ENCODE results near the gene PLA2G12A. TPM values are rescaled to one million over a fixed set of nuclear protein-coding genes. Genes with fewer than 3 reads are reported as not detected.

Gene PLA2G12A
- total RNA-seq, 1 donor from 2014 or later: 43.4 TPM

DNA sequence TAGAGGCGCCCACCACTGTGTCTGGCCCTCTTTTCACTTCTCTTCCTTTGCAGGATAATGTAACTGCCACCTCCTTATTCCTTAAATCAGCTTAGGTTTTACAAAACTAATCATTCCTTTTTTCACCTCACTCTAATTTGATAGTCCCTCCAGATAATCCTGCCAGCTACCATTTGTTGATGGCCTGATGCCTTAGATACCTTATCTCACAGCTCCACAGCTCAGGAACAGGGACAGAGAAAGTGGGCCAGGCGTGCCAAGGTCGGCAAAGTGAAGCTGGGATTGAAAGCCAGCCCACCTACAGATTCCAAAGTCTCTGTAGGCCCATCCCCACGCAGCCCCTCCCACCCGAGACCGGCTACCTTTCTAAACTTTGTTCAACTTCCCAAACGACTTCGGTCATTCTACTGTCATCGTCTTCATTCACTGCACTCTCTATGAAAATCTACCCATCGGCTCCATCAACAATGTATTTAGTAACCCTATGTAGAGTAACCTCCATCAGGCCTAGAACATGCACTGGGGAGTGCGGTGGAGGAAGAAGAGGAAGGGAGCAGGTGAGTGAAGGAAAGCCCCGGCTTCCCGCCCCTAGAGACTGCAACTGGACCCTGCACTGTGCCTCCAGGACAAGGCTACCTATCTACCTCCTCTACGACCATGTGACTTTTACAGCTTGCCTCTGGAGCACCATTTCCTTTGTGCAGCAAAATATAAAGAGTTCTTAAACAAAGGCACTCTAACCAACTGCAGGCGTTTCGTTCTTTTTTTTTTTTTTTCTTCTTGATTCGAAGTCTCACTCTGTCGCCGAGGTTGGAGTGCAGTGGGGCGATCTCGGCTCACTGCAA lies 28.1 kb downstream of the PLA2G12A start:
- peak overlapping the region; percentile 93 for H3K4me3 Mint-ChIP-seq (ENCODE audit: unreplicated experiment)
- no peaks in the 10 kb centered on the region for H3K27me3 Mint-ChIP-seq (ENCODE audit: low read depth)
- H3K4me1 Mint-ChIP-seq (ENCODE audit: low read depth): peaks cover 22% of the 10 kb centered on the region
- H3K9me3 Mint-ChIP-seq (ENCODE audit: low read depth): no peaks in the 10 kb centered on the region
- peaks cover 7% of the 10 kb centered on the region for H3K36me3 Mint-ChIP-seq (ENCODE audit: low read depth)
- TF ChIP-seq, protein P1, sequence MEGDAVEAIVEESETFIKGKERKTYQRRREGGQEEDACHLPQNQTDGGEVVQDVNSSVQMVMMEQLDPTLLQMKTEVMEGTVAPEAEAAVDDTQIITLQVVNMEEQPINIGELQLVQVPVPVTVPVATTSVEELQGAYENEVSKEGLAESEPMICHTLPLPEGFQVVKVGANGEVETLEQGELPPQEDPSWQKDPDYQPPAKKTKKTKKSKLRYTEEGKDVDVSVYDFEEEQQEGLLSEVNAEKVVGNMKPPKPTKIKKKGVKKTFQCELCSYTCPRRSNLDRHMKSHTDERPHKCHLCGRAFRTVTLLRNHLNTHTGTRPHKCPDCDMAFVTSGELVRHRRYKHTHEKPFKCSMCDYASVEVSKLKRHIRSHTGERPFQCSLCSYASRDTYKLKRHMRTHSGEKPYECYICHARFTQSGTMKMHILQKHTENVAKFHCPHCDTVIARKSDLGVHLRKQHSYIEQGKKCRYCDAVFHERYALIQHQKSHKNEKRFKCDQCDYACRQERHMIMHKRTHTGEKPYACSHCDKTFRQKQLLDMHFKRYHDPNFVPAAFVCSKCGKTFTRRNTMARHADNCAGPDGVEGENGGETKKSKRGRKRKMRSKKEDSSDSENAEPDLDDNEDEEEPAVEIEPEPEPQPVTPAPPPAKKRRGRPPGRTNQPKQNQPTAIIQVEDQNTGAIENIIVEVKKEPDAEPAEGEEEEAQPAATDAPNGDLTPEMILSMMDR (IDR thresholded peaks at IDR 0.05): no peak
- DNase-seq (ENCODE audit: low spot score): no peak
- H3K27ac Mint-ChIP-seq (ENCODE audit: unreplicated experiment): peak overlapping the region; percentile 93

DNA sequence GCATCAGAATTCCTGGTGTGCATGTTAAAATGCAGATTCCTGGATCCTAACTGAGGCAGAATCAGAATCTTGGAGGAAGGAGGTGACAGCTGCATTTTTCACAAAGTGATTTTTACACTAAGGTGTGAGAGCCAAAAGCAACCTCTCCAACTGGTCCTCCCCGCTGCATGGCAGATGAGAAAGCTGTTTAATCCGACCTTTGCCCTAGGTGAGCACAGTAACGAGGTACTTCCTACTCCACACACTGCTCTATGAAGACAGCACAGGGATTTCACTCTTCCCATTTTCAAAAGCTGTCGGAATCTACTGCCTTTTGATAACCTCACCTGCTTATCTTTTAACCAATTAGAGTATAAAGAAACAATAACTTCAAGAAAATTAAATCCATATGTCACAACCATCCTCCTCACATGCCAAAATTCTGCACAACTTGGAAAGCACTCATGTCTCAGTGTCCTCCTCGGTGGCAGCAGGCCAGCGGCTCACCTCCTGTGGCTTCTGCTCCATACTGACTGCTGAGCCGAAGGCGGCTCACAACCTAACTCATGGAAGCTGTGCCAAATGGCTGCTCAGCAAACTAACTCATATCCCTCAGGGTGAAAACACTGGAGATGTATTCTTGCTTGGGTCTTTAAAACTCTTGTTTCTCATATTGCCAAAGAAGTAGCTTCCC lies 30.2 kb downstream of the PLA2G12A start:
- no peak for DNase-seq (ENCODE audit: low spot score)
- Mint-ChIP-seq H3K4me3 (ENCODE audit: unreplicated experiment) (no peak overlapping the region), H3K27ac (ENCODE audit: unreplicated experiment) (no peak overlapping the region), H3K27me3 (ENCODE audit: low read depth) (no peaks in the 10 kb centered on the region), H3K9me3 (ENCODE audit: low read depth) (no peaks in the 10 kb centered on the region), H3K4me1 (ENCODE audit: low read depth) (peaks cover 22% of the 10 kb centered on the region), H3K36me3 (ENCODE audit: low read depth) (peaks cover 9% of the 10 kb centered on the region)
- TF ChIP-seq, protein P1 (IDR thresholded peaks at IDR 0.05): no peak

DNA sequence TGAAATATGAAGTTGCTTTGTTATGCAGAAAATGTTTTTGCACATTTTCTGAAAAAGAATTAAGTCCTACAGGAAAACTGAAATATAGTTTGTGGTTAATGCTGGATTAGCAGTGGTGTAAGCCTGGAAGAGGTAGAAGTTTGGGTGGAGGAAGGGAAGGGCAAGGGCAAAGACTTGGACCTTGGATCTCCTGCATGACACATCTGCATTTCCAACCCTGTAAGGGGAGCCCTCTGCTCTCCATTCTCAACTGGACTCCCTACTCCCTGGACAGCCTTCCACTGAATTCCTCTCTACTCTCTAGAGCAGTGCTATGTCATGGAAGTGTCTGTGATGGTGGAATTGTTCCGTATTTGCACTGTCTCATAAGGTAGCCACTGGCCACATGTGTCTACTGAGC lies 31.2 kb downstream of the PLA2G12A start:
- Mint-ChIP-seq H3K4me3 (ENCODE audit: unreplicated experiment) (no peak overlapping the region), H3K27me3 (ENCODE audit: low read depth) (no peaks in the 10 kb centered on the region), H3K36me3 (ENCODE audit: low read depth) (peaks cover 16% of the 10 kb centered on the region), H3K27ac (ENCODE audit: unreplicated experiment) (no peak overlapping the region), H3K4me1 (ENCODE audit: low read depth) (peaks cover 18% of the 10 kb centered on the region), H3K9me3 (ENCODE audit: low read depth) (no peaks in the 10 kb centered on the region)
- DNase-seq (ENCODE audit: low spot score): no peak
- TF ChIP-seq, protein P1 (IDR thresholded peaks at IDR 0.05): no peak

DNA sequence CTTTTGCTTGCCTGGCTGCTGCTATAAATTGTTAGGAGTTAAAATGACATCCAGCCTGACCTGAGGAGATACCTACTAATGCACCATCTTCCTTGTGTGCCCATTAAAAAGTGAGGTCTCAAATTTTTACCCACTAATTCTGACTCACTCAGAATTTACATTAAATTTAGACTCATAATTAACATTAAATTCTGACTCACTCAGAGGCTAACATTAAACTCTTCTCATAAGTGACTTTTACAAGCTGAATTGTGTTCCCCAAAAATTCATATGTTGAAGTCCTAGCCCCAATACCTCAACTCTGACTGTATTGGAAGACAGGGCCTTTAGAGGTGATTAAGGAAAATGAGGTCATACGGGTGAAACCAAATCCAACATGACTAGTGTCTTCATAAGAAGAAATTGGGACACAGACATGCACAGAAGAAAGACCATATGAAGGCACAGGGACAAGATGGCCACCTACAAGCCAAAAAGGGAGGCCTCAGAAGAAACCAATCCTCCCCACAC lies 38.4 kb downstream of the PLA2G12A start:
- H3K4me1 Mint-ChIP-seq (ENCODE audit: low read depth): no peaks in the 10 kb centered on the region
- DNase-seq (ENCODE audit: low spot score): no peak
- H3K36me3 Mint-ChIP-seq (ENCODE audit: low read depth): peaks cover 28% of the 10 kb centered on the region
- H3K4me3 Mint-ChIP-seq (ENCODE audit: unreplicated experiment): no peak overlapping the region
- H3K9me3 Mint-ChIP-seq (ENCODE audit: low read depth): no peaks in the 10 kb centered on the region
- H3K27me3 Mint-ChIP-seq (ENCODE audit: low read depth): no peaks in the 10 kb centered on the region
- H3K27ac Mint-ChIP-seq (ENCODE audit: unreplicated experiment): no peak overlapping the region
- TF ChIP-seq, protein P1 (IDR thresholded peaks at IDR 0.05): no peak

DNA sequence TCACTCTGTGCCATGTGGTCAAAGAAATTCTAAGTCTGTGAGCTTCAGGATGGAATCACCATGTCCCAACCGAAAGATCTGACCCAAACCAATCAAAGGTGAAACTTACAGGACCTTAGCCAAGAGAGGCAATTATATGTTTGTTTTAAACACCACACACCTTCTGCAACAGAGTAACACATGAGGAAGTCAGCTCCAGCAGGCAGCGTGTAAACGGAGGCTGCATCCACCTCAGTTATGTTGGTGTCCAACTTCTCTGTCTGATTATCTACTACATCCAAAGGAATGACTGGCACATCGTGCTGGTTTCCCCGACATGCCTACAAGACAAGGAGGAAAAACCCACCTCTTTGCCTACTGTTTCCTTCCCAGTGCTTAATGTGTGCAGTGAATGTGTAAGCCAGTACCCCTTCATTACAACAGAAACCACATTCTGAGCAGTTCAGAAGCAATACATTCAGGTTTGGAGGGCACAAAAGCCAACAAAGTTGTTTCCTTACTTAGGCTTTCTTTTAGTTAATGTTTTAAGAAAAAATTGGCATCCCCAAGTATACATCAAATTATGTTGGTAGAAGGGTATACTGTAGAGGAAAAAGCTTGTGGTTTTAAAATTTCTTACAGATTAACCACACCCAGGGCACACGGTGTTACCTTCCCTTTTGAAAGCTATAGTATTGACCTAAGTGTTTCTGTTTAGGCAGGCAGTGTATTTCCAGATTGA lies 39.0 kb downstream of the PLA2G12A start:
- Mint-ChIP-seq H3K4me3 (ENCODE audit: unreplicated experiment) (no peak overlapping the region), H3K36me3 (ENCODE audit: low read depth) (peaks cover 26% of the 10 kb centered on the region), H3K27me3 (ENCODE audit: low read depth) (no peaks in the 10 kb centered on the region), H3K4me1 (ENCODE audit: low read depth) (no peaks in the 10 kb centered on the region), H3K9me3 (ENCODE audit: low read depth) (no peaks in the 10 kb centered on the region), H3K27ac (ENCODE audit: unreplicated experiment) (no peak overlapping the region)
- no peak for DNase-seq (ENCODE audit: low spot score)
- TF ChIP-seq, protein P1 (IDR thresholded peaks at IDR 0.05): no peak
